Activated CD8-positive, alpha-beta T cell treated with anti-CD3 and anti-CD28 coated beads for 36 hours (primary cell): ENCODE results near the gene CCNG2. TPM values are rescaled to one million over a fixed set of nuclear protein-coding genes. Genes with fewer than 3 reads are reported as not detected.

Experiments
- ATAC-seq: fragments of 200-7000 bp; cut with Tn5 transposase; one replicate; pipeline ENCODE4 v1.10.0; 2021; ENCODE audit warnings: mild to moderate bottlenecking, moderate library complexity
- CTCF ChIA-PET: fragments of 350-600 bp; sonication (Branson Sonifier 250); formaldehyde crosslinking; loops from one replicate; lab custom pipeline; 2021; ENCODE audit warnings: antibody characterized with exemption; lab: Charles Lee
- POLR2A ChIA-PET: fragments of 350-600 bp; sonication (Branson Sonifier 250); formaldehyde crosslinking; loops from one replicate; lab custom pipeline; 2021; ENCODE audit warnings: antibody characterized with exemption; lab: Charles Lee
- DNase-seq: peaks from one replicate; pipeline ENCODE4 v3.0.0-alpha.2; 2020
- H3K27ac Mint-ChIP-seq: one replicate; pipeline ENCODE4 v1.8.0; 2021; ENCODE audit warnings: mild to moderate bottlenecking, mixed read lengths
- H3K27me3 Mint-ChIP-seq: one replicate; pipeline ENCODE4 v1.8.0; 2021; ENCODE audit warnings: mixed read lengths
- H3K36me3 Mint-ChIP-seq: one replicate; pipeline ENCODE4 v1.8.0; 2021; ENCODE audit warnings: low read depth, mixed read lengths
- H3K4me1 Mint-ChIP-seq: one replicate; pipeline ENCODE4 v1.8.0; 2021; ENCODE audit warnings: low read depth, mixed read lengths
- H3K4me3 Mint-ChIP-seq: one replicate; pipeline ENCODE4 v1.8.0; 2021; ENCODE audit warnings: mild to moderate bottlenecking, moderate library complexity, mixed read lengths
- H3K9me3 Mint-ChIP-seq: one replicate; pipeline ENCODE4 v1.8.0; 2021; ENCODE audit warnings: mixed read lengths
- CTCF ChIP-seq: fragments of 200-600 bp; IDR thresholded peaks from one replicate; pipeline ENCODE4 v1.8.0; 2022; ENCODE audit warnings: antibody characterized with exemption, mild to moderate bottlenecking
- intact Hi-C: fragments of 100-400 bp; cut with micrococcal nuclease; formaldehyde crosslinking; loops from one replicate; pipeline ENCODE4 v1.10.0; 2022
- total RNA-seq, 2 experiments: library from RNA; stranded (reverse); gene quantifications; one replicate each; pipeline ENCODE4 v1.2.3, GENCODE V29; 2021

CCNG2 gene
- total RNA-seq, 2 experiments from 2014 or later = 54.3 to 55.5 TPM

- intact Hi-C loops = loop anchor here (5.0 to 10.0 kb wide), 3 partner anchors 130 to 688 kb away; no protein-coding TSS in a partner anchor
- no peak for TF ChIP-seq CTCF
- Mint-ChIP-seq H3K4me1 (peaks cover 13% of the 10 kb centered on the region), H3K4me3 (no peak overlapping the region), H3K27ac (no peak overlapping the region), H3K27me3 (peaks cover 5% of the 10 kb centered on the region), H3K9me3 (no peaks in the 10 kb centered on the region), H3K36me3 (no peaks in the 10 kb centered on the region)
- ATAC-seq (no peak), DNase-seq (no peak)
- CTCF ChIA-PET = interaction anchor here (0.7 to 5.1 kb wide), 32 partner anchors 8 to 769 kb away, joined by 3 to 183 read pairs (median 10); no protein-coding TSS in a partner anchor
- POLR2A ChIA-PET = interaction anchor here (0.5 kb wide), 1 partner anchor 109 kb away, joined by 3 read pairs; no protein-coding TSS in a partner anchor
These were observed 45.5 kb downstream of the CCNG2 start for GRCh38 chr4:77202491-77202890.

GRCh38 chr4:77203380-77204197, 46.6 kb downstream of the CCNG2 start:
- ChIA-PET CTCF (interaction anchor here (0.6 to 5.1 kb wide), 69 partner anchors 9 to 829 kb away, joined by 3 to 183 read pairs (median 5); partner anchors contain the start of genes CCNG2 and CCNI), POLR2A (interaction anchor here (0.8 to 1.3 kb wide), 2 partner anchors 10 to 46 kb away, joined by 3 read pairs; no protein-coding TSS in a partner anchor)
- intact Hi-C loops = loop anchor here (1.0 to 10.0 kb wide), 4 partner anchors 108 to 689 kb away; no protein-coding TSS in a partner anchor

GRCh38 chr4:77204621-77205020, 47.6 kb downstream of the CCNG2 start:
- intact Hi-C loops = loop anchor here (5.0 to 10.0 kb wide), 3 partner anchors 132 to 690 kb away; no protein-coding TSS in a partner anchor
- no peak for DNase-seq
- CTCF ChIA-PET = interaction anchor here (0.7 to 5.1 kb wide), 23 partner anchors 9 to 397 kb away, joined by 3 to 183 read pairs (median 12); partner anchors contain the start of gene CCNI
- no peak overlapping the region for H3K4me3 Mint-ChIP-seq
- peaks cover 2% of the 10 kb centered on the region for H3K27me3 Mint-ChIP-seq
- H3K36me3 Mint-ChIP-seq = no peaks in the 10 kb centered on the region
- H3K4me1 Mint-ChIP-seq = peaks cover 13% of the 10 kb centered on the region
- no peaks in the 10 kb centered on the region for H3K9me3 Mint-ChIP-seq
- no peak for ATAC-seq
- POLR2A ChIA-PET = no interaction called here
- TF ChIP-seq CTCF = no peak
- H3K27ac Mint-ChIP-seq = no peak overlapping the region

More at GRCh38 chr4:77203380-77204197, 46.6 kb downstream of the CCNG2 start:
- DNase-seq (peak; percentile 82), ATAC-seq (peak; percentile 70)
- TF ChIP-seq CTCF = peak; percentile 74
- Mint-ChIP-seq H3K4me1 (peaks cover 13% of the 10 kb centered on the region), H3K27me3 (peaks cover 5% of the 10 kb centered on the region), H3K4me3 (no peak overlapping the region), H3K9me3 (no peaks in the 10 kb centered on the region), H3K36me3 (no peaks in the 10 kb centered on the region), H3K27ac (no peak overlapping the region)

GRCh38 chr4:77209012-77209411, 52.0 kb downstream of the CCNG2 start:
- intact Hi-C loops = loop anchor here (10.0 kb wide), 1 partner anchor 694 kb away; no protein-coding TSS in a partner anchor
- POLR2A ChIA-PET = no interaction called here

More at GRCh38 chr4:77209012-77209411, 52.0 kb downstream of the CCNG2 start:
- CTCF ChIA-PET = interaction anchor here (0.6 to 0.8 kb wide), 2 partner anchors 111 to 114 kb away, joined by 3 read pairs; no protein-coding TSS in a partner anchor
- Mint-ChIP-seq H3K36me3 (no peaks in the 10 kb centered on the region), H3K4me3 (no peak overlapping the region), H3K4me1 (no peaks in the 10 kb centered on the region), H3K9me3 (no peaks in the 10 kb centered on the region), H3K27me3 (no peaks in the 10 kb centered on the region), H3K27ac (no peak overlapping the region)
- TF ChIP-seq CTCF = no peak
- DNase-seq (no peak), ATAC-seq (no peak)
